Adrenal gland (tissue), 5 donors: Measurements from ENCODE around the gene CLIP1.

Experiments used
- POLR2A ChIP-seq, 2 donors: fragments of 450-650 bp; IDR thresholded peaks; one replicate each; pipeline ENCODE4 v1.6.1; 2017; ENCODE audit warnings: antibody characterized with exemption in 2 of 2, mild to moderate bottlenecking in 2 of 2, moderate library complexity in 1 of 2
- TF ChIP-seq, protein P1 (sequence below), 6 experiments: fragments of 450-650 bp in 4 of 6; fragments of 200-600 bp in 2 of 6; sonication (generic) in 1 of 6; IDR thresholded peaks; 1 replicate in 5 of 6; 2 replicates in 1 of 6; pipeline versions ENCODE4 v1.5.1 to v1.8.0; 2016 to 2021; ENCODE audit warnings: antibody characterized with exemption in 6 of 6, mild to moderate bottlenecking in 2 of 6, moderate library complexity in 1 of 6
- donor health status: DM: no; HTN: no; CAD: no.

- no peak for TF ChIP-seq POLR2A (IDR thresholded peaks at IDR 0.05)
- TF ChIP-seq, protein P1, sequence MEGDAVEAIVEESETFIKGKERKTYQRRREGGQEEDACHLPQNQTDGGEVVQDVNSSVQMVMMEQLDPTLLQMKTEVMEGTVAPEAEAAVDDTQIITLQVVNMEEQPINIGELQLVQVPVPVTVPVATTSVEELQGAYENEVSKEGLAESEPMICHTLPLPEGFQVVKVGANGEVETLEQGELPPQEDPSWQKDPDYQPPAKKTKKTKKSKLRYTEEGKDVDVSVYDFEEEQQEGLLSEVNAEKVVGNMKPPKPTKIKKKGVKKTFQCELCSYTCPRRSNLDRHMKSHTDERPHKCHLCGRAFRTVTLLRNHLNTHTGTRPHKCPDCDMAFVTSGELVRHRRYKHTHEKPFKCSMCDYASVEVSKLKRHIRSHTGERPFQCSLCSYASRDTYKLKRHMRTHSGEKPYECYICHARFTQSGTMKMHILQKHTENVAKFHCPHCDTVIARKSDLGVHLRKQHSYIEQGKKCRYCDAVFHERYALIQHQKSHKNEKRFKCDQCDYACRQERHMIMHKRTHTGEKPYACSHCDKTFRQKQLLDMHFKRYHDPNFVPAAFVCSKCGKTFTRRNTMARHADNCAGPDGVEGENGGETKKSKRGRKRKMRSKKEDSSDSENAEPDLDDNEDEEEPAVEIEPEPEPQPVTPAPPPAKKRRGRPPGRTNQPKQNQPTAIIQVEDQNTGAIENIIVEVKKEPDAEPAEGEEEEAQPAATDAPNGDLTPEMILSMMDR (IDR thresholded peaks at IDR 0.05) = no peak
Measured at GRCh38 chr12:122326586-122326985, 95.9 kb downstream of the CLIP1 start.
